CD4-positive, alpha-beta T cell (primary cell): ENCODE results near the gene SH3BP2. TPM values are rescaled to one million over a fixed set of nuclear protein-coding genes. Genes with fewer than 3 reads are reported as not detected.

ENCODE experiments used
- ATAC-seq: fragments of 200-7000 bp; cut with Tn5 transposase; one replicate; pipeline ENCODE4 v1.10.0; 2022; ENCODE audit warnings: mild to moderate bottlenecking; ENCODE audit not compliant: poor library complexity
- CTCF ChIA-PET: fragments of 350-600 bp; sonication (Branson Sonifier 250); formaldehyde crosslinking; loops from one replicate; lab custom pipeline; 2021; ENCODE audit warnings: antibody characterized with exemption, inconsistent platforms; lab: Charles Lee
- POLR2A ChIA-PET: fragments of 350-600 bp; sonication (Branson Sonifier 250); formaldehyde crosslinking; loops from one replicate; lab custom pipeline; 2021; ENCODE audit warnings: antibody characterized with exemption, inconsistent platforms; lab: Charles Lee
- DNase-seq, 14 experiments: peaks; one replicate each; pipeline ENCODE4 v3.0.0-alpha.2; 2013 to 2020; ENCODE audit warnings: mixed read lengths in 2 of 14
- H3K27ac ChIP-seq, 2 donors: one replicate each; pipeline versions ENCODE4 v1.5.1 to v1.7.0; 2013; ENCODE audit warnings: low read length in 2 of 2, low read depth in 1 of 2, mild to moderate bottlenecking in 1 of 2
- H3K27me3 ChIP-seq, 2 experiments: 1 replicate in 1 of 2; 2 replicates in 1 of 2; pipeline versions ENCODE4 v1.6.1 to v1.7.0; 2013; ENCODE audit warnings: low read length in 2 of 2, control low read depth in 1 of 2, mild to moderate bottlenecking in 1 of 2, moderate library complexity in 1 of 2; ENCODE audit not compliant: insufficient read depth in 2 of 2, control insufficient read depth in 1 of 2
- H3K36me3 ChIP-seq: one replicate; pipeline ENCODE4 v1.6.1; 2013; ENCODE audit warnings: low read length, control low read depth; ENCODE audit not compliant: insufficient read depth
- H3K4me1 ChIP-seq: one replicate; pipeline ENCODE4 v1.6.1; 2013; ENCODE audit warnings: low read length, control low read depth; ENCODE audit not compliant: insufficient read depth
- H3K4me3 ChIP-seq: one replicate; pipeline ENCODE4 v1.5.1; 2013; ENCODE audit warnings: mild to moderate bottlenecking, low read length, moderate library complexity
- H3K9me3 ChIP-seq, 2 experiments: 1 replicate in 1 of 2; 2 replicates in 1 of 2; pipeline versions ENCODE4 v1.6.1 to v1.7.0; 2013; ENCODE audit warnings: low read length in 2 of 2, mild to moderate bottlenecking in 2 of 2, control low read depth in 1 of 2, moderate library complexity in 1 of 2; ENCODE audit not compliant: control insufficient read depth in 1 of 2, insufficient read depth in 1 of 2
- H3K27ac Mint-ChIP-seq: one replicate; pipeline ENCODE4 v1.8.0; 2020; ENCODE audit warnings: mixed read lengths
- H3K27me3 Mint-ChIP-seq: one replicate; pipeline ENCODE4 v1.8.0; 2021; ENCODE audit warnings: mixed read lengths
- H3K36me3 Mint-ChIP-seq: one replicate; pipeline ENCODE4 v1.8.0; 2021; ENCODE audit warnings: low read depth, mixed read lengths
- H3K4me1 Mint-ChIP-seq: one replicate; pipeline ENCODE4 v1.8.0; 2021; ENCODE audit warnings: low read depth, mixed read lengths
- H3K4me3 Mint-ChIP-seq: one replicate; pipeline ENCODE4 v1.8.0; 2020; ENCODE audit warnings: mild to moderate bottlenecking, mixed read lengths
- H3K9me3 Mint-ChIP-seq: one replicate; pipeline ENCODE4 v1.8.0; 2020; ENCODE audit warnings: mixed read lengths
- CTCF ChIP-seq: fragments of 200-600 bp; IDR thresholded peaks from one replicate; pipeline ENCODE4 v1.8.0; 2022; ENCODE audit warnings: antibody characterized with exemption, mild to moderate bottlenecking
- intact Hi-C, 2 experiments: fragments of 100-400 bp; cut with DNase I in 1 of 2; cut with micrococcal nuclease in 1 of 2; formaldehyde crosslinking; loops; one replicate each; pipeline versions ENCODE4 v1.15.1 to v1.9.0; 2023 to 2025; cut with DNase I, micrococcal nuclease
- total RNA-seq, 174 experiments: library from RNA in 2 of 174; stranded (reverse) in 2 of 174; gene quantifications; one replicate each; pipeline ENCODE4 v1.2.3 and lab custom pipeline; 2021 to 2026

The SH3BP2 gene
- total RNA-seq, 2 experiments from 2014 or later, result 30.1 to 30.5 TPM

- no peak for ATAC-seq
These were observed 3.5 kb upstream of the SH3BP2 start for GRCh38 chr4:2789351-2789750.

GRCh38 chr4:2789793-2790582 is 2.9 kb upstream of the SH3BP2 start:
- H3K27ac Mint-ChIP-seq, result peak overlapping the region; percentile 93
- no peaks in the 10 kb centered on the region for H3K27me3 Mint-ChIP-seq
- Histone ChIP-seq H3K4me1 (peaks cover 84% of the 10 kb centered on the region), H3K9me3 (no peaks in the 10 kb centered on the region), H3K4me3 (no peak overlapping the region), H3K27me3 (no peaks in the 10 kb centered on the region), H3K27ac (no peak overlapping the region), H3K36me3 (no peaks in the 10 kb centered on the region)
- ATAC-seq (no peak), DNase-seq (peak in 1 of 14 experiments; percentile 40)
- no peak overlapping the region for H3K4me3 Mint-ChIP-seq
- POLR2A ChIA-PET, result no interaction called here
- TF ChIP-seq CTCF, result no peak
- CTCF ChIA-PET, result no interaction called here
- peaks cover 57% of the 10 kb centered on the region for H3K4me1 Mint-ChIP-seq
- H3K9me3 Mint-ChIP-seq, result no peaks in the 10 kb centered on the region
- intact Hi-C loops, result loop anchor here (5.0 to 10.0 kb wide), 2 partner anchors 33 to 55 kb away; partner anchors contain the start of genes ADD1 (in 1 of the 2) and TNIP2 (in 1 of the 2)
- no peaks in the 10 kb centered on the region for H3K36me3 Mint-ChIP-seq

More at GRCh38 chr4:2789351-2789750, 3.5 kb upstream of the SH3BP2 start:
- Mint-ChIP-seq H3K4me3 (no peak overlapping the region), H3K9me3 (no peaks in the 10 kb centered on the region), H3K27ac (peak overlapping the region; percentile 93), H3K36me3 (no peaks in the 10 kb centered on the region), H3K4me1 (peaks cover 51% of the 10 kb centered on the region), H3K27me3 (no peaks in the 10 kb centered on the region)
- H3K27me3 ChIP-seq, result no peaks in the 10 kb centered on the region
- H3K4me1 ChIP-seq, result peaks cover 78% of the 10 kb centered on the region
- no peaks in the 10 kb centered on the region for H3K36me3 ChIP-seq
- intact Hi-C loops, result no loop called here
- no peak overlapping the region for H3K27ac ChIP-seq
- no peak for TF ChIP-seq CTCF
- no peaks in the 10 kb centered on the region for H3K9me3 ChIP-seq
- CTCF ChIA-PET, result no interaction called here
- H3K4me3 ChIP-seq, result no peak overlapping the region
- POLR2A ChIA-PET, result no interaction called here
- DNase-seq, result no peak

GRCh38 chr4:2790583-2791517 is 2.0 kb upstream of the SH3BP2 start:
- Mint-ChIP-seq H3K4me3 (peak overlapping the region; percentile 67), H3K27me3 (no peaks in the 10 kb centered on the region), H3K36me3 (no peaks in the 10 kb centered on the region), H3K27ac (peak overlapping the region; percentile 75), H3K9me3 (no peaks in the 10 kb centered on the region), H3K4me1 (peaks cover 55% of the 10 kb centered on the region)
- Histone ChIP-seq H3K27me3 (no peaks in the 10 kb centered on the region), H3K27ac (peak overlapping the region in 1 of 2 donors; percentile 29), H3K36me3 (no peaks in the 10 kb centered on the region), H3K4me1 (peaks cover 87% of the 10 kb centered on the region), H3K9me3 (no peaks in the 10 kb centered on the region), H3K4me3 (no peak overlapping the region)
- intact Hi-C loops, result loop anchor here (5.0 to 10.0 kb wide), 2 partner anchors 34 to 54 kb away; partner anchors contain the start of genes ADD1 (in 1 of the 2) and TNIP2 (in 1 of the 2)
- ATAC-seq, result no peak
- ChIA-PET CTCF (interaction anchor here (0.6 kb wide), 1 partner anchor 179 kb away, joined by 3 read pairs; no protein-coding TSS in a partner anchor), POLR2A (no interaction called here)
- TF ChIP-seq CTCF, result no peak
- peak in 2 of 14 experiments; percentile 50 to 57 for DNase-seq
